H1 (cell line): ENCODE measurements around the gene RNPEPL1. TPM values are rescaled to one million over a fixed set of nuclear protein-coding genes. Genes with fewer than 3 reads are reported as not detected.

Source experiments
- CREB1 ChIP-seq: IDR thresholded peaks from 2 replicates; pipeline ENCODE4 v1.6.1; 2012; ENCODE audit warnings: inconsistent platforms
- E2F6 ChIP-seq: IDR thresholded peaks from 2 replicates; pipeline ENCODE4 v1.6.1; 2012; ENCODE audit warnings: inconsistent platforms
- FOSL1 ChIP-seq: IDR thresholded peaks from 2 replicates; pipeline ENCODE4 v1.6.1; 2011; ENCODE audit warnings: mild to moderate bottlenecking, low read depth, low read length, moderate library complexity; ENCODE audit not compliant: insufficient read depth
- RAD21 ChIP-seq, 2 experiments: IDR thresholded peaks in 1 of 2; conservative IDR thresholded peaks in 1 of 2; 2 replicates each; pipeline ENCODE4 v1.6.1; 2011; ENCODE audit warnings: low read depth in 2 of 2, low read length in 2 of 2, improper control_type of control experiment in 1 of 2, inconsistent platforms in 1 of 2, mild to moderate bottlenecking in 1 of 2, moderate library complexity in 1 of 2
- SIX5 ChIP-seq: IDR thresholded peaks from 2 replicates; pipeline ENCODE4 v1.6.1; 2011; ENCODE audit warnings: mild to moderate bottlenecking, low read depth, low read length
- TCF12 ChIP-seq: IDR thresholded peaks from 2 replicates; pipeline ENCODE4 v1.6.1; 2011; ENCODE audit warnings: low read depth, mild to moderate bottlenecking, low read length
- polyA plus RNA-seq, 7 experiments: library from polyadenylated mRNA; depleted of rRNA in 3 of 7; stranded (reverse) in 5 of 7; unstranded in 2 of 7; fragments of >200 nt in 5 of 7; fragments of 200-250 nt in 2 of 7; gene quantifications; 1 replicate in 5 of 7; 2 replicates in 1 of 7; 4 replicates in 1 of 7; pipeline versions ENCODE4 v1.2.1 to v1.2.3, GENCODE V29; 2011 to 2013; ENCODE audit warnings: missing spikeins in 2 of 7, mixed read lengths in 2 of 7
- total RNA-seq: library from RNA; stranded (reverse); fragmentation: NEBNext Ultra II Directional; extraction: Animal tissue kit (Norgen Biotek cat#: 25700); gene quantifications from 2 replicates; pipeline ENCODE4 v1.2.1, GENCODE V29; 2021

The RNPEPL1 gene
- total and polyA plus RNA-seq, 2 of the 8 experiments (the other 6 are each of a cell fraction or from before 2014, with no cell fraction given): 9.0 to 11.3 TPM

GRCh38 chr2:240522406-240522805 is 45.9 kb upstream of the RNPEPL1 start (continued):
- TF ChIP-seq RAD21 (IDR thresholded peaks at IDR 0.05 in 1 of 2, conservative IDR thresholded peaks at IDR 0.05 in 1 of 2; ENCODE audit: low read depth in 2 of 2, low read length in 2 of 2) (no peak), TCF12 (no peak), SIX5 (no peak), CREB1 (no peak), E2F6 (no peak), FOSL1 (no peak)
- TF ChIP-seq, all 59 proteins: peak for 0
